ENCODE results near the gene COP1.

DNA sequence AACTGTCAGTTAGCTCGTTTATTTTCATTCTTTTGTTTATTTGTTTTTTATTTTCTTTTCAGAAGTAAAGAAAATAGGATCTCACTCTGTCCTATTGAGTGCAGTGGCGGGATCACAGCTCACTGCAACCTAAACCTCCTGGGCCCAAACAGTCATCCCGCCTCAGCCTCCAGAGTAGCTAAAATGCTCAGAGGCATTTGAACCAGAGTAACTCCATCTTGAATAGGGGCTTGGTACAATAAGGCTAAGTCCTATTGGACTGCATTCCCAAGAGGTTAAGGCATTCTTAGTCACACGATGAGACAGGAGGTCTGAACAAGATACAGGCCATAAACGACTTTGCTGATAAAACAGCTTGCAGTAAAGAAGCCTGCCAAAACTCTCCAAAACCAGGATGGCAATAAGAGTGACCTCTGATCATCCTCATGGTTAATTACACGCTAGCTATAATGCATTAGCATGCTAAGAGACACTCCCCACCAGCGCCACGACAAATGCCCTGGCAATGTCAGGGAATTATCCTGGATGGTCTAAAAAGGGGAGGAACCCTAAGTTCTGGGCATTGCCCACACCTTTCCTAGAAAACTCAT lies 13.1 kb upstream of the COP1 start:
- TF ChIP-seq, protein P1, sequence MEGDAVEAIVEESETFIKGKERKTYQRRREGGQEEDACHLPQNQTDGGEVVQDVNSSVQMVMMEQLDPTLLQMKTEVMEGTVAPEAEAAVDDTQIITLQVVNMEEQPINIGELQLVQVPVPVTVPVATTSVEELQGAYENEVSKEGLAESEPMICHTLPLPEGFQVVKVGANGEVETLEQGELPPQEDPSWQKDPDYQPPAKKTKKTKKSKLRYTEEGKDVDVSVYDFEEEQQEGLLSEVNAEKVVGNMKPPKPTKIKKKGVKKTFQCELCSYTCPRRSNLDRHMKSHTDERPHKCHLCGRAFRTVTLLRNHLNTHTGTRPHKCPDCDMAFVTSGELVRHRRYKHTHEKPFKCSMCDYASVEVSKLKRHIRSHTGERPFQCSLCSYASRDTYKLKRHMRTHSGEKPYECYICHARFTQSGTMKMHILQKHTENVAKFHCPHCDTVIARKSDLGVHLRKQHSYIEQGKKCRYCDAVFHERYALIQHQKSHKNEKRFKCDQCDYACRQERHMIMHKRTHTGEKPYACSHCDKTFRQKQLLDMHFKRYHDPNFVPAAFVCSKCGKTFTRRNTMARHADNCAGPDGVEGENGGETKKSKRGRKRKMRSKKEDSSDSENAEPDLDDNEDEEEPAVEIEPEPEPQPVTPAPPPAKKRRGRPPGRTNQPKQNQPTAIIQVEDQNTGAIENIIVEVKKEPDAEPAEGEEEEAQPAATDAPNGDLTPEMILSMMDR (IDR thresholded peaks at IDR 0.05; ENCODE audit: borderline replicate concordance, extremely low read depth, low read length, poor library complexity, severe bottlenecking): no peak
- no peak for TF ChIP-seq EZH2 (IDR thresholded peaks at IDR 0.05; ENCODE audit: borderline replicate concordance, low read depth, low read length, severe bottlenecking)
